NCI-H2107 treated with DMSO at 0.1 percent for 48 hours (cell line): Measurements from ENCODE around the gene PUS10.

Experiments used
- DNase-seq: peaks from one replicate; lab custom pipeline; 2025; ENCODE audit not compliant: unreplicated experiment; lab: John Stamatoyannopoulos, UW

The PUS10 gene

DNA sequence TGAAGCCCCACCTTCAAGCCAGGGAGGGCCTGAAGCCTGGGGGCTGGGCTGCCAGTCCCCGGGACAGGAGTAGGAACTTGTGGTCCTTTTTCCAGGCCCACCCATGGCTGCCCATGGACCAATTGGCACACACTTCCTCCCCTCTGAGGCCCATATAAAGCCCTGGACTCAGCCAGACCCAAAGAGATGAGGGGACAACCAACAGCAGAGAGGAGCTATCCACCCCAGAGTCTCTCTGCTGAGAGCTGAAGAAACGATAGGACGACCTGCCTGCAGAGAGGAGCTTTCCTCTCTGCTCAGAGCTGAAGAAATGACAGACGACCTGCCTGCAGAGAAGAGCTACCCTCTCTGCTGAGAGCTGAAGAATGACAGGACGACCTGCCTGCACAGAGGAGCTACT lies 44.4 kb downstream of the PUS10 start:
- no peak for DNase-seq

- DNase-seq = no peak
Observed at GRCh38 chr2:60972889-60973656, 45.0 kb downstream of the PUS10 start.

DNA sequence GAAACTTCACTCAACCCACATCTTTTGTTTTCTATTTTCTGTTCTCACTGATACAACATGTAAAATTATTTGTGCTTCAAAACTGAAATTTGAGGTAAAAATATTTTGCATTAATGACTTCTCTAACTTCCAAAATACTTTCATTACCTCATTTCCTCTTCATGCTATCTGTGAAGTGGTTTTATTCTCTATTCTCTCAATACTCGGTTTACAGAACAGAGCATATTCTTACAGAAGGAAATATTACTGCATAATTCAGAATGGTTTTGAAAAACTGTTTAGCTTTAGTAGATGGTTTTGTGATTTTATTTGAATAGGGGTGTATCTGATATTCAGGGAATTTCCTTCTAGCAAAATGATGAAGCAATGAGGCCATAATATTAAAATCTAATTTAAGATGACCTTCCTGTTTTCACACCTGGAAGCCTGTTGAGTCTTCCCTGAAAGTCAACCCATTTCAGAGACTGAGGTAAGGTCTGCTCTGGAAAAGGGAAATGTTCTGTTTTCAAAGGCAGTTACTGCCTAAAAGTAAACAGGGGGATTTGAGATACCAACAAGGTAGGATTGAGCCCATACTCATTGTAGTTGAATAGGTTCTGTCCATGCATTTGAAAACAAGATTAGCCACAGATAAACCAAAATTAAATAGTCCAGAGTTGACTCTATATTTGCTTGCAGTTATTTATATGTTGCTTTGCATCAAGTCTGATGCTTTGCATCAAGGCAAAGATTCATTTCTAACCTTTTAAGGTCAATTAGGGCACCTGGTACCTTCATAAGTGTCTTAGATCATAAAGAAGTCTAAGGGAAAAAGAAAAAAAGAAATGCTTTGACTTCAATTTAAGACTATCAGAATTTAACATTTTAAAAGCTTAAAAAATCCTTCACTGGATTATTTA lies 51.3 kb downstream of the PUS10 start:
- DNase-seq = no peak

GRCh38 chr2:60965499-60965785 lies 52.6 kb downstream of the PUS10 start:
- DNase-seq = no peak

DNA sequence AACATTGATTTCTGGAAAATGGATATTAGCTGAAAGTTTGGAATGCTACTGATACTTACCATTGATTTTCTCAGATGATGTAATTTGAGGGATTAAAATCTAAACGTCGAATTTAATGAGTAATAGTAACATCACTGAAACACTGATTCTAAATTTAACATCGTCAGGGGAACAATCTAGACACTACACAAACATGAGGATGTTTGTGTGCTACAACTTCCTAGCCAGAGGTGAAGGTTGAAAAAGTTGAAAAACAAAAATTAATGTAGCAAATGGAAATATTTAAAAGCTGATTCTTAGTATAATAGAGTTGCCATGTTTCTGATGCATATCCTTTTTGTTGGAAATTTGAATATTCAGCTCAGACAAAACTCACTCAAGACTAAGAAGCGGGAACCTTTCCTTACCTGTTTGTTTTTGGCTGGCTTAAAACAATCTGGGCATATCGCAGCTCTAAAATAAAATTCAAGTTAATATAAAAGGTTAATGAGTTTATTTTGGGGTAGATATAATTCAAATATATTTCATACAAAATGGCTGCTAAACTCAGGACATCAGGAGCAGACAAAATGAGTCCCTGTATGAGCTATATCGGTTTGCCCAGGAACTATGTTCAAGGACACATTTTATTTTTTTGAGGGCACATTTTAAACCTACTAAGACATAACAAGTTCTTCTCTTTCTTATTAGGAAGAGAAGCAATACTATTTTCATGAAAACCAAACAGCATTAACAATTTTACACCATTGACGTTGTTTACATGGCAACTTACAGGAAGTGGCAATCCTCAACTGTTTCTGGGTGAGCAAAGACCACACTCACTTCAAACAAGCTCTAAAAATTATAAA lies 53.2 kb downstream of the PUS10 start:
- DNase-seq = no peak

- DNase-seq = no peak
Observed at GRCh38 chr2:60963190-60963589, 54.9 kb downstream of the PUS10 start.

- DNase-seq = no peak
Observed at GRCh38 chr2:60962528-60962927, 55.5 kb downstream of the PUS10 start.

GRCh38 chr2:60961457-60961856 lies 56.6 kb downstream of the PUS10 start:
- no peak for DNase-seq

DNA sequence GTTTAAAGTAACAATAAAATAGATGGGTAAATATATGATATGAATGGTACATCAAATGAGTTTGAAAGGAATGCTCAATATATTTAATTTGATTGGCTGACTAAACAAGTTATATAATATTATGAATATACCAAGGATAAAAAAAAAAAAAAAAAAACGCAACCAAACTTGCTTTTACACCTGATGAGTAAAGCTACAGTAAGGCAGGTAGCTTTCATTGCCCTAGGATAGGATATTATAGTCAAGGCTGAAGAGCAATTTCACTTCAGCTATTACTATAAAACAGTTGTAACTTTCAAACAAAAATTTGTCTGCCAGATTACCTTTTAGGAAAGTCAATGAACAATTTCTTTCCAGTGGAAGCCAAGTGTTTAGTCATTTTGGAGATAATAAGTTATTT lies 57.3 kb downstream of the PUS10 start:
- DNase-seq = no peak

DNA sequence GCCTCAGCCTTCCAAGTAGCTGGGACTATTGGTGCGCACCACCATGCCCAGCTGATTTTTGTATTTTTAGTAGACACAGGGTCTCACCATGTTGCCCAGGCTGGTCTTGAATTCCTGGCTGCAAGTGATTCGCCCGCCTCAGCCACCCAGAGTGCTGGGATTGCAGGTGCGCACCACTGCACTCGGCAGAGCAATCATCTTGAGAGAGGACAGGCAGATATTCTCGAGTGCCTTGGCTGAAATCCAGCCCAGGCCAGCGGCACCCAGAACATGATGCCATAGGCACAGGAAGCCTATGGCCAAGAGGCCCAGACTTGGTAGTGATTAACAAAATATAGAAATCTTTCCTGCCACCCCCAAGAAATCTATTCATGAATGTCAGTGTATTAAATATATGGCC lies 58.6 kb downstream of the PUS10 start:
- DNase-seq = no peak

DNA sequence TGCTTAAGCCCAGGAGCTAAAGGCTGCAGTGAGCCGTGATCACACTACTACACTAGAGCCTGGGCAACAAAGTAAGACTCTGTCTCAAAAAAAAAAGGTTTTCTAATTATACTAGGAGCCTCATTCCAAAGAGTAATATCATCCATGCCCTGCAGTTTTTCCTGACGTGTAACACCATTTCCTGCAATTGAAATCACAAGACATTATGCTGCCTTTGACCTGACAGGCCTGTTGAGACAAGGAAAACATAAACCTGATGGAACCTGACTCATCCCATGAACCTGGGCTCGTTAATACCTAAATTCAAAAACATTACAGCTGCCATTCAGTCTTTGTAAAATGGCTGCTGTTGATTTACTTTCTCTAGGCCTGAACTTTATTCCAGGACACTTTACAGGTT lies 59.3 kb downstream of the PUS10 start:
- DNase-seq = no peak

- DNase-seq = no peak
Observed at GRCh38 chr2:60958361-60958760, 59.7 kb downstream of the PUS10 start.

GRCh38 chr2:60957643-60958042 lies 60.4 kb downstream of the PUS10 start:
- no peak for DNase-seq

- DNase-seq = no peak
Observed at GRCh38 chr2:60957224-60957623, 60.8 kb downstream of the PUS10 start.

DNA sequence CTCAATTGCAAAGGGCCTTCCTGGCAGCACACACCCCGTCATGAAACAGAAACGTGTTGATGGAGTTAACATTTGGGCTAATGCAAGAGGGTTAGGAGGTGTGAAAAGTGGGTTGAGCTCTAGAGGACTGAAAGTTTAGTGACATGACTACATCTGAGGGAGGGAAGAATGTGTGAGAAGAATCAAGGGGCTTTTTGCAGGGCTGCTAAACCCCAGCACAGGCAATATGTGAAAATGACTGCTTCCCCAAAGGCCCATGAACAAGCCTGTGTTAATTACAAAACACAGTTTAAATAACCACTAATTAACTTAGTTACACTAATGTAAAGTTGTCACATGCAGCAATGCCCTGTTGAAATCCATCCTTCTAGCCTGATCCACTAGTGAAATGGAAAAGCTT lies 63.9 kb downstream of the PUS10 start:
- DNase-seq = no peak

DNA sequence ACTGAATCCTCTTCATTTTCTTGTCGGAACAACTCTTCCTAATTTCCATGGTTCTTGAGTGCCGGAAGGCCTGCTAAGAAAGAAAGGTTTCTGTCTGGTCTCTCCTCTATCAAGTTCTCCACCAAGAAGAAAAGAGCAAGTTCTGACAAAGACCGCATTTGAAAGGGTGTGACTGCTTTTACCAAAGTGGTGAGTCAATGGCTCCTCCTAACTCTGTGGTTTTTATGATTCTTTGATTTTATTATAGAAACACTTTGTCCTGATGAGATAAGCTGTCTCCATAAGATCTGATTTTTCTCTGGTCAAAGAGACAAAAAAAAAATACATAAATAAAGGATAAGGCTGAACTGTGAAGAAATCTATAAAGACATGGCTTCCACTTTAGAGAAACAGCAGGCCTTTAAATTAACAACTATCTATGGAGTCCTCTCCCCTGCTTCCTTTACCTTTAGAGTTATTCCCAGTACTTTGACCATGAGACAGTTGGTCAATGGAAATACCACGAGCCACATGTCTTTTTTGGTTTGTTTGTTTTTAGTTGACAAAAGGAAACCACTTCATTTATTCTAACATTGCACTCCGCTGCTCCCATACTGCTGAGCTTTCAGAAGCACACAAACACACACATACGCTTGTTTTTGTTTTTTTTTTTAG lies 69.0 kb downstream of the PUS10 start:
- DNase-seq = no peak

DNA sequence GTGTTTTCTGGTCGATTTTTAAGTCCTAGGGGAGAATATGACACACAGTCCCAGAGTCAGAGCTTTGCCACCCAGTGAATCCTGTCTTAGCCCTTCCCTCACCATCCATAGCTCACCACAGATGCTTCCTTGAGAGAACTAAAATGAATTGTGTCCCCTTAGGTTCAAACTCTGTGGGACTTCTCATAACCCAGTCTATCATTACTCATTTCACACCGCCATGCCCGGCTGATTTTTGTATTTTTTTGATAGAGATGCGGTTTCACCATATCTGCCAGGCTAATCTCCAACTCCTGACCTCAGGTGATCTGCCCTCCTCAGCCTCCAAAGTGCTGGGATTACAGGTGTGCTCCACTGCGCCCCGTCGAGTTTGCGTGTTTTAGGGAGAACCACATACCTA lies 69.9 kb downstream of the PUS10 start:
- no peak for DNase-seq

DNA sequence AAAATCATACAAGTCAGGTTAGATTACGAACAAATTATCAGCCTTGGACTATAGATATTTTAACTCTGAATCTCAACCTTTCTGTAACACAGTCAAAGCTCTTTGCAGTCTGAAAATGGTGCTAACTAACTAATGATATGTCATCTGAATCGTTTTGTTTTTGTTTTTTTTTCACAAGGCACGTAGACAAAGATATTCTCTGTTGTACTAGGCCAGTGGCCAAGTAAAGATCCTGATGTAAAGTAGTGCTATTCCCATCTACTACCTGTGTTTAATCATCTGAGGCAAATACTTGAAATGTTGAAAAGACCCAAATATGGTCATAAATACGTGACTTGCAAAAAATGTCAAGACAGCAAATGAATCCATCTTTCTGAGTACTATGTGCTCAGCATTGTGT lies 71.0 kb downstream of the PUS10 start:
- DNase-seq = no peak

- DNase-seq = no peak
Observed at GRCh38 chr2:60945341-60945740, 72.7 kb downstream of the PUS10 start.

- no peak for DNase-seq
Observed at GRCh38 chr2:60939622-60940021, 78.4 kb downstream of the PUS10 start.

DNA sequence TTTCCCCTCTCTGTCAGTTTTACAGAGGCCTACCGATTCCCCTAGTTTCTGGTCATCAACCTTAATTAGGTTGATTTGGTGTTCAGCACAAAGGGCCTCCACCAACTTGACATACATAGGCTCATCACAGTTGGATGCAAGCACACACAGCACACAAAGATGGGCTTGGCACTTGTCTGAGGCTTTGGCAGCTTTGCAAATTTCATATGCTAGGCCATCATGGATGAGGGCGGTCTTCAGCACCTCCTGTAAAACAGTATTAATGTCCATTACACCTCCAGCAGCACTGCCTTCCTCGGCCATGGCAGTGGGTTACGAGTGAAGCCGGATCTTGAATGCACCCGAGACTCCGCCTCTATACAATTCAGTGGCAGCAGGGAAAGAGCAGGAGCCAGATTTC lies 79.8 kb downstream of the PUS10 start:
- no peak for DNase-seq
